Anterior cingulate cortex (tissue), 58 donors: ENCODE results near the gene QDPR.

ENCODE experiments used
- DNase-seq, 58 donors: peaks; one replicate each; lab custom pipeline; 2025; lab: John Stamatoyannopoulos, UW

The QDPR gene

GRCh38 chr4:17493619-17494018, 18.3 kb downstream of the QDPR start:
- no peak for DNase-seq

GRCh38 chr4:17492876-17493275, 19.0 kb downstream of the QDPR start:
- DNase-seq, result no peak

GRCh38 chr4:17492058-17492741, 19.7 kb downstream of the QDPR start:
- DNase-seq, result no peak

- no peak for DNase-seq
These were observed 20.7 kb downstream of the QDPR start for GRCh38 chr4:17491196-17491595.

GRCh38 chr4:17490575-17491059, 21.3 kb downstream of the QDPR start:
- no peak for DNase-seq

GRCh38 chr4:17489721-17490120, 22.2 kb downstream of the QDPR start:
- no peak for DNase-seq

- no peak for DNase-seq
These were observed 22.8 kb downstream of the QDPR start for GRCh38 chr4:17489123-17489522.

GRCh38 chr4:17482716-17483115, 29.2 kb downstream of the QDPR start:
- DNase-seq, result no peak

- no peak for DNase-seq
These were observed 30.9 kb downstream of the QDPR start for GRCh38 chr4:17480955-17481354.

- DNase-seq, result no peak
These were observed 31.5 kb downstream of the QDPR start for GRCh38 chr4:17480210-17480927.

- no peak for DNase-seq
These were observed 34.0 kb downstream of the QDPR start for GRCh38 chr4:17477774-17478472.

- no peak for DNase-seq
These were observed 35.0 kb downstream of the QDPR start for GRCh38 chr4:17476853-17477252.

- DNase-seq, result no peak
These were observed 36.4 kb downstream of the QDPR start for GRCh38 chr4:17475481-17475880.

- no peak for DNase-seq
These were observed 41.8 kb downstream of the QDPR start for GRCh38 chr4:17469931-17470674.

GRCh38 chr4:17468619-17469221, 43.2 kb downstream of the QDPR start:
- peak in 8 of 58 donors; percentile 1 to 28 (median 9) for DNase-seq

- peak in 1 of 58 donors; percentile 24 for DNase-seq
These were observed 48.3 kb downstream of the QDPR start for GRCh38 chr4:17463606-17464005.

- DNase-seq, result no peak
These were observed 61.6 kb downstream of the QDPR start for GRCh38 chr4:17450269-17450804.

- DNase-seq, result no peak
These were observed 63.2 kb downstream of the QDPR start for GRCh38 chr4:17448689-17449088.

GRCh38 chr4:17447675-17448298, 64.1 kb downstream of the QDPR start:
- DNase-seq, result peak in 28 of 58 donors; percentile 2 to 71 (median 24)
